C4-2B (cell line): Measurements from ENCODE around the gene PITPNC1.

ENCODE experiments used
- H3K27ac ChIP-seq: fragments of 450-650 bp; 2 replicates; pipeline ENCODE4 v1.5.1; 2017
- CTCF ChIP-seq: fragments of 450-650 bp; conservative IDR thresholded peaks from 2 replicates; pipeline ENCODE4 v1.5.1; 2017; ENCODE audit warnings: mild to moderate bottlenecking
- ZFX ChIP-seq: fragments of 450-650 bp; IDR thresholded peaks from 2 replicates; pipeline ENCODE4 v1.6.1; 2017

The PITPNC1 gene

DNA sequence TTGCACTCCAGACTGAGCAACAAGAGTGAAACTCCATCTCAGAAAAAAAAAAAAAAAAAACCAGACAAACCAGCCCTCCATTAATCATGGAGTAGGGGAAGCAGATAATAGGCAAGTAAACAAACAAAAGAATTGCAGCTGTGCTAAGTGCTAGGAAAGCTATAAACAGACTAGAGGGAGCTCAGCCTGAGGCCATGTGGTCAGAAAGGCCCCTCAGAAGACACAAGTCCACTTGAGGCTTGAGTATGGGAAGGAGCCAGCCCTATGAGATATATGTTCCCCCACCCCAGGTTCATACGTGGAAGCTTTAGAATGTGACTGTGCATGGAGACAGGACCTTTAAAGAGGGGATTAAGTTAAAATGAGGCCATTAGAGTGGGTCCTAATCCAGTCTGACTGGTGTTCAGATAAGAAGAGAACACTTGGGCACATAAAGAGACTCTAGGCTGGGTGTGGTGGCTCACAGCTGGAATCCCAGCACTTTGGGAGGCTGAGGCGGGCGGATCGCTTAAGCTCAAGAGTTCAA, 208.1 kb downstream of the PITPNC1 start:
- TF ChIP-seq CTCF = no peak
- TF ChIP-seq ZFX = no peak
- peak overlapping the region; percentile 49 for H3K27ac ChIP-seq

DNA sequence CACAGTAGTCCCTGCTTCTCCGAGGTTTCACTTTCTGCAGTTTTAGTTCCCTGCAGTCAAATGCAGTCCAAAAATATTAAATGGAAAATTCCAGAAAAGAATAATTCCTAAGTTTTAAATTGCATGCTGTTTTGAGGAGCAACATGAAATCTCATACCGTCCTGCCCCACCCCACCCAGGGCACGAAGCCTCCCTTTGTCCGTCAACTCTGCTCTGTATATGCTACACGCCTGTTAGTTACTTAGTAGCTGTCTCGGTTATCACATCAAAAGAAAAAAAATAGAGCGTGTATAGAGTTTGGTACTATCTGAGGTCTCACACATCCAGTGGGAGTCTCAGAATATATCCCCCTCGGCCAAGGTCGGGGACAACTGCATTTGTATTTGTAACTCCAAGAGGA, 211.2 kb downstream of the PITPNC1 start:
- no peak overlapping the region for H3K27ac ChIP-seq
- TF ChIP-seq CTCF = no peak

- TF ChIP-seq CTCF = no peak
- TF ChIP-seq ZFX = no peak
- no peak overlapping the region for H3K27ac ChIP-seq
These were observed 217.2 kb downstream of the PITPNC1 start for GRCh38 chr17:67594115-67594880.

GRCh38 chr17:67600408-67600807, 223.3 kb downstream of the PITPNC1 start:
- no peak overlapping the region for H3K27ac ChIP-seq
- no peak for TF ChIP-seq CTCF
- no peak for TF ChIP-seq ZFX

DNA sequence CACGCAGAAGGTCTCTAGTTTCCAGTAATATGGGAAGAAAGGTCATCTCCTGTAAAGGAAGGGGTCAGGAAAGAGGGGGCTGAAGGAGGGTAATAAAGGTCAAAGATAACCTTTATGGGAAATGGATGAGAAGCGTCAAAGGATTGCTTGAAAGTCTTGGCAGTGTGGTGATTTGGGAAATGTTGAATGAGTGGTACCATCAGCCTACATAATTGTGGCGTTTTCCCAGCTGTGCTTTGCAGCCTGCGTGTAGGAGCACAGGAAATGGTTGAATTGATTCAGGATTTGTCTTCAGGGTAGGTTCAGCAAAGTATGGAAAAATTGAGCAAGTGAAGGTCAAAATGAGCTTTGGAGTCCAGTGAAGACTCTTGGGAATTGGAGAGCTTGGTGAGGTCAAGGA, 224.8 kb downstream of the PITPNC1 start:
- TF ChIP-seq ZFX (no peak), CTCF (no peak)

DNA sequence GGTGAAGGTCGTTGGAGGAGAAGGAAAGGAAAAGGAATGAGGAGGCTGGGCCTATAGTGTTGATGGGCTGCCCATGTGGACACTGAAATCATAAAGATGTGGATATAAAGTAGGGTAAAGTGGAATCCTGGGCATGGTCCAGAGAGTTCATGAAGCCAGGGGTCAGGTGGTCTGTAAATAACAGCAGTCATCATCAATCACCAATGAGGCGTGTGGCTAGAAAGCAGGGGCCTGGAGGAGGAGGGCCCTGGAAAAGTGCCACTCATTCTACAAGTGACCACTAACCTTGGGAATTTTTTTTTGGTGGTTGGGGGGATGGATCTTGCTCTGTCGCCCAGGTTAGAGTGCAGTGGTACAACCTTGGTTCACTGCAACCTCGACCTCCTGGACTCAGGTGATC, 225.4 kb downstream of the PITPNC1 start:
- TF ChIP-seq ZFX (no peak), CTCF (no peak)
- no peak overlapping the region for H3K27ac ChIP-seq

More for the DNA sequence above, 224.8 kb downstream of the PITPNC1 start:
- no peak overlapping the region for H3K27ac ChIP-seq

DNA sequence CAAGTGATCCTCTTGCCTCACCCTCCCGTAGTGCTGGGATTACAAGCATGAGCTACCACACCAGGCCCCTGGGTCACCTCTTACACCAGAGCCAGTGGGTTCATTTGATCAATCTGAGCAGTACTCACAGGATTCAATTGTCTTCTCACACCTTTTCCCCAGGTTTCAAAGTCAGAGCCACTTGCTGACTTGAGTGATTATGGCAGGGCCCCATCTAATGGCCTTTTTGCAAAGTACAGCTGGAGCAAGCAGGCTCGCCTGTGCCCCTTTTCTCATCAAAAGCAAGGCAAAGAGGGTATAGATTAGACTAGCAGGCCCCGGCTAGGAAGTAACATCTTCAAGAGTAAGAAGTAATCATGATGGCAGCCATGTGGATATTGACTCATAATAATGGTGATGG, 225.9 kb downstream of the PITPNC1 start:
- H3K27ac ChIP-seq = no peak overlapping the region
- TF ChIP-seq CTCF (peak; percentile 28), ZFX (no peak)
